ENCODE results near the gene SMARCB1.

Gene SMARCB1

GRCh38 chr22:23743303-23743705 is 43.5 kb upstream of the SMARCB1 start:
- no peaks in the 10 kb centered on the region for H3K36me3 ChIP-seq (ENCODE audit: low read length)
- no peaks in the 10 kb centered on the region for H3K79me2 ChIP-seq (ENCODE audit: insufficient read depth, low read length)
- no peak overlapping the region for H3K27ac ChIP-seq (ENCODE audit: low read depth, low read length)
- H3K27me3 ChIP-seq (ENCODE audit: low read length): no peaks in the 10 kb centered on the region
- no peaks in the 10 kb centered on the region for H3K9me2 ChIP-seq (replicated peaks; ENCODE audit: insufficient read depth, low read length)
- H2AFZ ChIP-seq (ENCODE audit: low read depth, low read length, severe bottlenecking): no peak overlapping the region
- H3K4me2 ChIP-seq (ENCODE audit: low read depth, low read length, poor library complexity, severe bottlenecking): no peak overlapping the region
- H3K4me3 ChIP-seq (ENCODE audit: insufficient read depth, low read length, poor library complexity, severe bottlenecking): no peak overlapping the region
- H3F3A ChIP-seq (ENCODE audit: insufficient read depth): 0 out of 2 replicates have a peak, but pooled peaks cover 2% of the 10 kb centered on the region
- no peaks in the 10 kb centered on the region for H4K20me1 ChIP-seq (ENCODE audit: low read depth, low read length)
- no peaks in the 10 kb centered on the region for H3K9me3 ChIP-seq (ENCODE audit: insufficient read depth, low read length)
- H3K9ac ChIP-seq (ENCODE audit: low read length): no peak overlapping the region
- TF ChIP-seq CTCF (IDR thresholded peaks at IDR 0.05; ENCODE audit: insufficient read depth, low read length, poor library complexity, severe bottlenecking): no peak
- TF ChIP-seq EZH2phosphoT487 (conservative IDR thresholded peaks at IDR 0.05; ENCODE audit: low read length): no peak

GRCh38 chr22:23744001-23744400 is 42.8 kb upstream of the SMARCB1 start:
- Histone ChIP-seq H3K79me2 (ENCODE audit: insufficient read depth, low read length) (no peaks in the 10 kb centered on the region), H3K27ac (ENCODE audit: low read depth, low read length) (no peak overlapping the region), H3K9me3 (ENCODE audit: insufficient read depth, low read length) (no peaks in the 10 kb centered on the region), H3K4me3 (ENCODE audit: insufficient read depth, low read length, poor library complexity, severe bottlenecking) (no peak overlapping the region), H3F3A (ENCODE audit: insufficient read depth) (no peaks in the 10 kb centered on the region), H3K36me3 (ENCODE audit: low read length) (no peaks in the 10 kb centered on the region), H3K9ac (ENCODE audit: low read length) (no peak overlapping the region), H3K9me2 (replicated peaks; ENCODE audit: insufficient read depth, low read length) (no peaks in the 10 kb centered on the region), H3K4me2 (ENCODE audit: low read depth, low read length, poor library complexity, severe bottlenecking) (no peak overlapping the region), H3K27me3 (ENCODE audit: low read length) (no peaks in the 10 kb centered on the region), H2AFZ (ENCODE audit: low read depth, low read length, severe bottlenecking) (no peak overlapping the region), H4K20me1 (ENCODE audit: low read depth, low read length) (no peaks in the 10 kb centered on the region)
- TF ChIP-seq CTCF (IDR thresholded peaks at IDR 0.05; ENCODE audit: insufficient read depth, low read length, poor library complexity, severe bottlenecking): no peak
- TF ChIP-seq EZH2phosphoT487 (conservative IDR thresholded peaks at IDR 0.05; ENCODE audit: low read length): no peak

GRCh38 chr22:23744485-23744884 is 42.3 kb upstream of the SMARCB1 start:
- no peaks in the 10 kb centered on the region for H3K9me2 ChIP-seq (replicated peaks; ENCODE audit: insufficient read depth, low read length)
- H3K4me2 ChIP-seq (ENCODE audit: low read depth, low read length, poor library complexity, severe bottlenecking): no peak overlapping the region
- H2AFZ ChIP-seq (ENCODE audit: low read depth, low read length, severe bottlenecking): no peak overlapping the region
- H3K36me3 ChIP-seq (ENCODE audit: low read length): no peaks in the 10 kb centered on the region
- H3F3A ChIP-seq (ENCODE audit: insufficient read depth): no peaks in the 10 kb centered on the region
- no peak overlapping the region for H3K4me3 ChIP-seq (ENCODE audit: insufficient read depth, low read length, poor library complexity, severe bottlenecking)
- no peaks in the 10 kb centered on the region for H3K9me3 ChIP-seq (ENCODE audit: insufficient read depth, low read length)
- no peak for TF ChIP-seq EZH2phosphoT487 (conservative IDR thresholded peaks at IDR 0.05; ENCODE audit: low read length)
- no peak for TF ChIP-seq CTCF (IDR thresholded peaks at IDR 0.05; ENCODE audit: insufficient read depth, low read length, poor library complexity, severe bottlenecking)
- no peaks in the 10 kb centered on the region for H3K79me2 ChIP-seq (ENCODE audit: insufficient read depth, low read length)
- H3K27me3 ChIP-seq (ENCODE audit: low read length): no peaks in the 10 kb centered on the region
- H4K20me1 ChIP-seq (ENCODE audit: low read depth, low read length): no peaks in the 10 kb centered on the region
- no peak overlapping the region for H3K9ac ChIP-seq (ENCODE audit: low read length)
- no peak overlapping the region for H3K27ac ChIP-seq (ENCODE audit: low read depth, low read length)

All from SU-DHL-6 (cell line).